Colon (tissue), 2 donors: ENCODE results near the gene GSTT2.
"Not testable (repeated sequence)": the region's sequence is repeated elsewhere in the genome, so short reads cannot be mapped to it uniquely, and the experiment has no call there.

Experiments used
- FAIRE-seq: peaks from 2 replicates; lab custom pipeline; 2012; peaks lifted over from hg19 to GRCh38; lab: Jason Lieb, UNC
- donor health status: control.
- donor health status: control.

The GSTT2 gene

DNA sequence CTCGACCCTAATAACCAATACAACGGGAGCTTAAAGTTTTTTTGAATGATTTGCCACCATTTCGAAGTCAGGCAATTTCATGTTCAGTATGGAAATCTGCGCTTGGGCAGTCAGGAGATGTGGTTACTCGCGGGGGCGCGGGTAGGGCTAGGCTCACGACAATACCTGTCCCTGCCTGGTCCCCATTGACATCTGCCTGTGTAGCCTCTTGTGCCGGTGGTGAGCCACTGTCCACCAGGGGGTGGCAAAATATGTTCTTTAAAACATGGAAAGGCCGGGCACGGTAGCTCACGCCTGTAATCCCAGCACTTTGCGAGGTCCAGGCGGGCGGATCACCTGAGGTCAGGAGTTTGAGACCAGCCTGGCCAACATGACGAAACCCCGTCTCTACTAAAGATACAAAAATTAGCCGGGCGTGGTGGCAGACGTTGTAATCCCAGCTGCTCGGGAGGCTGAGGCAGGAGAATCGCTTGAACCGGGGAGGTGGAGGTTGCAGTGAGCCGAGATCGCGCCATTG, 5.0 kb upstream of the GSTT2 start:
- not testable (repeated sequence) for FAIRE-seq

DNA sequence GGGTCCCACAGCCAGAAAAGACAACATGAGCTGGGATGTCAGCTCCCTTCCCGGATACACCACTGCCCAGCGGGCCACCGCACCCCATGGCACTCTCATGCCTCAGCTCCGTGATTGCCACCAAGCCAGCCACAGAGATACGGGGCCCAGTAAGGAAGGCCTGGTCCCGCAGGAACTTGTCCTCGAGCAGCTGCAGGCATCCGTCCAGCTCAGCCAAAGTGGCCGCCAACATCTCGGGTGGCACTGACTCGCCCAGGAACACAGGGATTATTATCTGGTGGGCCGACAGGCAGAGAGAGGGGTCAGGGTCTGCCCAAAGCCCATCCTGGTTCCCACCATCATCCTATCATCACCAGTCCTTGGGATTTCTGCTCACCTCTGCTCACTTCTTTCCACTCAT, 2.6 kb upstream of the GSTT2 start:
- FAIRE-seq = not testable (repeated sequence)

DNA sequence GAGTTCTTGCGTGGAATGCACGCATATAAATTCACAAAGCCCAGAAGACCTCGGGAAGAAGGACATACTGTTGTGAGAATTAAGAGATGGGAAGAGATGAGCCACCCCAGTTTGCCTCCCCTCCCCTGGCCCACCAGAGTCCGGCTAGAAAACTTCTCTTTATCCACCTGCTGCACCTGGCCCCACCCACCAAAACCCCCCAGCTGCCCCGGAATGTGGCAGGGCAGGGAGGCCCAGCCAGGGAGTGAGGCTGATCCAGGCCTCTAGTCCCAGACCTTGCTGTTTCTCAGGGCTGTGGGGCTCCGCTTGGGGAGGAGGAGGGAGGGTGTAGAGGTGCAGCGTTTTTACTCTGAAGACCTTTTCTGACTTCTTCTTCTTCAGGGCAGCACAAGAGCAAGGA, 633 bp downstream of the GSTT2 start:
- FAIRE-seq = not testable (repeated sequence)

- no peak for FAIRE-seq
Measured at GRCh38 chr22:23984430-23984829, 4.5 kb downstream of the GSTT2 start.

- FAIRE-seq = not testable (repeated sequence)
Measured at GRCh38 chr22:23986089-23986488, 6.2 kb downstream of the GSTT2 start.

DNA sequence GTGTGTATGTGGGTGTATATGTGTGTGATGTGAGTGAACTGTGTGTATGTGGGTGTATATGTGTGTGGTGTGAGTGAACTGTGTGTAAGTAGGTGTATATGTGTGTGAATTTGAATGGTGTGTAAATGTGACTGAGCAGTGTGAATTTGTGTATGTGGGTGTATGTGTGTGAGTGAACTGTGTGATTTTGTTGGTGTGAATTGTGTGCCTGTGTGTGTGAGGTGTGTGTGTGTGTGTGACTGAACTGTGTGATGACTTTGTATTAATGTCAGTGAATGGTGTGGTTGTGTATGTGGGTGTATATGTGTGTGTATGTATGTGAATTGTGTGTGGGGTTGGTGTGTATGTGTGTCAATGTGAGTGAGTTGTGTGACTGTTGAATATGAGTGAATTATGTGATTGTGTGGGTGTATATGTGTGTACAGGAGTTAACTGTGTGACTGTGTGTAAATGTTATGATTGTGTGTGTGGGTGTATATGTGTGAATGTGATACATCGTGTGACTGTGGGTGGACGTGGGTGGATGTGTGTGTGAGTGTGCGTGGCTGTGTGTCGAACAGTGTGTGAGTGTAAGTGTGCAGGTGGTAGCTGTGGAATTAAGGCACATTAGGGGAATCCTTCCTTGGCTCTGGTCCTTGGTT, 6.7 kb downstream of the GSTT2 start:
- peak; percentile 18 for FAIRE-seq

DNA sequence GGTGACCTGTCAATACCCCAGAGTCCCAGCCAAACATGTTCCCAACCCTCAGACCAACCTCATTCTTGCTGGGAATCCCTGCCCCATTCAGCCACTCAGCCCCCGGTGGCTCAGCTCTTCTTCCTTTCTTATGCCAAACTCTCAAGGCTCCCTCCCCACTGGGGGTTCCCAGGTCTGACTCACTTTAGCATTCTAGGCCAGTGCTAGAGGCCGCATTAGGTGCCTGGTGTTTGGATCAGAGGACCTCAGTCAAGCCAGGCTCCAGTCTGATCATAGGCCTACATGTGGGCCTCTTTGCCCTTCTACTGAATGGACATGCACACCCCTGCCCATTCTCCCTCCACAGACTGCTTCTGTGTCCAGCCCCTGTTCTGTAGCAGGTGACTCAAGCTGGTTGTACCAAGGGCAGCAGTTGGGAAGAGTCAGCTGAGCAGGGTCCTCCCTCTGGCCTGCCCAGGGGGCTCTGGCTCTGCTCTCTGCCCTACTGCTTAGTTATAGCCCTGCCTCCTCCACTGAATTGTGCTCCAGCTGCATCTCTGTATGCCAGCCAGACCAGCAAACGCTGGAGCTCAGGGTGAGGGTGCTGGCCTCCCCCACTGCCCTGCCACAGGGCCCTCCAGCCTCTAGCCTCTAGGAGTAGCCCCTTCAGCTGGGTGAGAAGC, 9.8 kb downstream of the GSTT2 start:
- FAIRE-seq = not testable (repeated sequence)

- FAIRE-seq = not testable (repeated sequence)
Measured at GRCh38 chr22:23993080-23993479, 13.1 kb downstream of the GSTT2 start.

GRCh38 chr22:23993581-23994177, 13.7 kb downstream of the GSTT2 start:
- FAIRE-seq = not testable (repeated sequence)

DNA sequence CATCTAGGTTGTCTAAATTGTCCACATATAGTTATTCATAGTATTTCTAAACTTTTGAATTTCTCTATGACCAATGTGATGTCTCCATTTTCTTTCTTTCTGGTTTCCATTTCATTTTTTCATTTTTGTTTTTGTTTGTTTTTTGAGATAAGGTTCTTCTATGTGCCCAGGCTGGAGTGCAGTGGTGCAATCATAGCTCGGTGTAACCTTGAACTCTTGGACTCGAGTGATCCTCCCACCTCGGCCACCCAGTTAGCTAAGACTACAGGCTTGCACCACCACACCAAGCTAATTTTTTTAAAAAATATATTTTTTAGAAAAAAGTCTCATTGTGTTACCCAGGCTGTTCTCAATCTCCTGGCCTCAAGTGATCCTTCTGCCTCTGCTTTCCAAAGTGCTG, 17.2 kb downstream of the GSTT2 start:
- no peak for FAIRE-seq

GRCh38 chr22:23999779-24000178, 19.8 kb downstream of the GSTT2 start:
- not testable (repeated sequence) for FAIRE-seq

DNA sequence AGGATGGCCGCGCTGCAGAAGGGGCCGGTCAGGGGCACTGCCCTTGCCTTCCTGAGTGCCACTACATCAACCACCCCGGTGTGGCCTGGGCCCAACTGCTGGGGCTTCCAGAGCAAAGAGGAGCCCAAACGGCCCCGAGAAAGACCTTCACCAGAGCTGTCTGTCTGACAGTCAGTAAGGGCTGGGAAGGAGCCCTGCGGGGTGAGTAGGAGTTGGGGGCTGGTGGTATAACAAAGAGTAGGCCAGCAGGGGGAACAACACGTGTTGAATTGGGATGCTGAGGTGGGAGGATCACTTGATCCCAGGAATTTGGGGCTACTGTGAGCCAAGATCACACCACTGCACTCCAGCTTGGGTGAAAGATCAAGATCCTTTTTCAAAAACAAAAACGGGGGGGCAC, 21.4 kb downstream of the GSTT2 start:
- no peak for FAIRE-seq

DNA sequence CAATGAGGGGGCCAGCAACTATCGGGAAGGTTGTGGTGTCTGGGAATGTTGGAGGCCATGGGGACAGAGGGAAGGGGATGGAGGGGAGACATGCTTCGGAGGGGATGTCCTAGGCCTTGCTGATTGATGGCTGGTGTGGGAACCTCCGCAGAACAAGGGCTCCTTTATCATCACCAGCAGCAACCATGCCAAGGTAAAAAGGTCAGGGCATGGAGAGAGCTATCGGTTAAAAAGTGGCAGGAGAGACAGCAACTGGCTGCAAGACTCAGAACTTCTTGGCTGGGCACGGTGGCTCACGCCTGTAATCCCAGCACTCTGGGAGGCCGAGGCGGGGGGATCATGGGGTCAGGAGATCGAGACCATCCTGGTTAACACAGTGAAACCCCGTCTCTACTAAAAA, 22.3 kb downstream of the GSTT2 start:
- no peak for FAIRE-seq

- FAIRE-seq = no peak
Measured at GRCh38 chr22:24002851-24003250, 22.9 kb downstream of the GSTT2 start.

- no peak for FAIRE-seq
Measured at GRCh38 chr22:24003887-24004286, 24.0 kb downstream of the GSTT2 start.

- no peak for FAIRE-seq
Measured at GRCh38 chr22:24005201-24005600, 25.3 kb downstream of the GSTT2 start, which contains the start of gene GSTT4. Gene GSTT4 (minus strand): TSS chr22:24005453. CDS start chr22:24005356, 97 bp downstream.

DNA sequence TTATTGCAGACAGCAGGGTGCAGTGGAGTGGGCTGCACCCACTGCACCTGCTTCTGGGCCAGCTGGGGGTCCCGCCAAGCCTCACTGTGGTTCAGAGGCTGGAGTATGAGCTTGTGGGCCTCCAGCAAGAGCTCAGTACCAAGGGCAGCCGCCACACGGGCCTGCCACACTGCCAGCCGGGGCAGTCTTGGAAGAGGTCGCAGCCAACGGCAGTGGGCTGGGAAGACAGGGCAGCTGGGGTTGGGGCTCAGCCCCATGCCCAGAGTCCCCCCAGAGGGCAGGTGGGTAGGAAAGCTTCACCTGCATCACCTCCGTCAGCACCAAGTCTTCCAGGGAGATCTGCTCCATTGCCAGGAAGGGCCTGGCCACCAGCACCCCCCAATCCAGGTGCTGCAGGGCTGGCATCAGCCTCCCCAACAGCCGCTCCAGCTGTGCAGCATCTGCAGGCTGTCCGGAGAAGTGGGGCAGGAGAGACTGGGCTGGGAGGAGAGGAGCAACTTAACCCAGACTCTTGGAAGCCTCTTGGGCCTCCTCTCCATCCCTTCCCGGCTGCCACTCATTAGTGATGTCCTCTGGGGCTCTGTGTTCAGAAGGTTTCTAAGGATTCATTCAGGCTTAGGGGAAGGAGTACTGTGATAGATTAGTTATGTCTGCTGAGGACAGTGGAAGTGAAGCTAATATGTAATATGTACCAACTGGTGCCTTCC, 26.4 kb downstream of the GSTT2 start:
- FAIRE-seq = no peak

GRCh38 chr22:24006914-24007214, 26.9 kb downstream of the GSTT2 start:
- FAIRE-seq = no peak

DNA sequence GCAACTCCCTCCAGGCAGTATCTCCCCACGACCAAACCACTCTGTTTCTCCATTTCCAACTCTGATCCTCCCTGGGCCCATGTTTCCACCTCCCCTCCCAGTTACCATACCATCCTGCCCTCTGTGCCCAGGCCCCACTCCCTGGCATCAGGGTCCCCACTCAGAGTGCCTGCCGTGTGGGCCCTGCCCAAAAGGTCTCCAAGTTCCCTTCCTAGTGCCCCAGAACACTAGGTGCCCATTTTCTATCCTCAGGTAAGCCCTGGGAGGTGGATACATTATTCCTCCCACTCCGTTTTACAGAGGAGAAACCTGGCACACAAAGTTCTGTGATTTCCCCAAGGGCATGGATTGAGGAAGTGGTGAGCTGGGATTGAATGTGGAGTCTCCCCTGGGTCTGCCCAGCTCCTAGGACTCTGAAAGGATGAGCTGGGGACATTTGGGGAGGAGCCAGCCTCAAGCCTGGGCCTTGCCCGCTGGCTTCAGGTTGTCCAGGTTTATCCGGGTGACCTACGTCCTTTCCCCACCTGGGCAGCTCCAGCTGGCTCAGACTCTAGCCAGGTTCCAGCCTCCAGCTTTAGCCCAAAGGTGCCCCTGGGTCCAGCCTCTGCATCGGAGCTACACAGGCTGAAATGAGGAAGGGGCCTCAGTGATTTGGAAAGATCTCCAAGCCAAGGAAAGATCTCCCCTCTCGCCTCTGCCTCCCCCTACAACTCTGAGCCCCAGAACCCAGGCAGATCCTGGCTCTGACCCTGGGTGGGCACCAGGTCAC, 27.5 kb downstream of the GSTT2 start:
- FAIRE-seq = no peak

GRCh38 chr22:24008022-24008283, 28.0 kb downstream of the GSTT2 start:
- no peak for FAIRE-seq

GRCh38 chr22:24008381-24009226, 28.7 kb downstream of the GSTT2 start:
- no peak for FAIRE-seq
